Mesangial cell (primary cell): Measurements from ENCODE around the gene C10orf53. TPM values are rescaled to one million over a fixed set of nuclear protein-coding genes. Genes with fewer than 3 reads are reported as not detected.

Experiments
- total RNA-seq: library from RNA; depleted of rRNA; stranded (reverse); fragments of >200 nt; gene quantifications from 2 replicates; pipeline ENCODE4 v1.2.3, GENCODE V29; 2015

Gene C10orf53
- not detected in 2 replicates for total RNA-seq

GRCh38 chr10:49679480-49679893, at the start of gene C10orf53:
TSS of gene C10orf53 (plus strand) at chr10:49679651. CDS start at chr10:49679698, 47 bp downstream.

Other genes starting within 250 kb of the C10orf53 start
- gene ERCC6, start 140.5 kb upstream of the C10orf53 start, total RNA-seq, result 3.7 and 4.6 TPM in 2 replicates
- under 0.01 and 0.13 TPM in 2 replicates for gene SLC18A3, start 69.3 kb upstream of the C10orf53 start, total RNA-seq
- gene CHAT, start 65.6 kb upstream of the C10orf53 start, total RNA-seq, result not detected in 2 replicates
- gene OGDHL, start 82.7 kb downstream of the C10orf53 start, total RNA-seq, result 0.98 and 18.1 TPM in 2 replicates